DMS 273 (cell line): ENCODE results near the gene ADAMTSL1.
A peak's percentile ranks its signal among the peaks of the same experiment; 100 is the strongest.

Source experiments
- DNase-seq: peaks from one replicate; lab custom pipeline; 2025; ENCODE audit not compliant: unreplicated experiment; lab: John Stamatoyannopoulos, UW

The ADAMTSL1 gene

GRCh38 chr9:18796696-18797270 lies 322.8 kb downstream of the ADAMTSL1 start:
- DNase-seq, result no peak

- DNase-seq, result no peak
These were observed 324.2 kb downstream of the ADAMTSL1 start for GRCh38 chr9:18798106-18798505.

- DNase-seq, result no peak
These were observed 324.7 kb downstream of the ADAMTSL1 start for GRCh38 chr9:18798508-18799290.

GRCh38 chr9:18799428-18799827 lies 325.5 kb downstream of the ADAMTSL1 start:
- DNase-seq, result no peak

GRCh38 chr9:18800579-18800978 lies 326.6 kb downstream of the ADAMTSL1 start:
- DNase-seq, result no peak

GRCh38 chr9:18805386-18805785 lies 331.4 kb downstream of the ADAMTSL1 start:
- DNase-seq, result no peak

GRCh38 chr9:18806232-18807080 lies 332.5 kb downstream of the ADAMTSL1 start:
- DNase-seq, result no peak

GRCh38 chr9:18810581-18810980 lies 336.6 kb downstream of the ADAMTSL1 start:
- DNase-seq, result no peak

- no peak for DNase-seq
These were observed 337.2 kb downstream of the ADAMTSL1 start for GRCh38 chr9:18811171-18811570.

GRCh38 chr9:18819418-18819817 lies 345.5 kb downstream of the ADAMTSL1 start:
- no peak for DNase-seq

GRCh38 chr9:18820566-18821095 lies 346.7 kb downstream of the ADAMTSL1 start:
- no peak for DNase-seq

- peak; percentile 21 for DNase-seq
These were observed 347.8 kb downstream of the ADAMTSL1 start for GRCh38 chr9:18821788-18822187.

GRCh38 chr9:18822850-18823249 lies 348.9 kb downstream of the ADAMTSL1 start:
- DNase-seq, result no peak

GRCh38 chr9:18824095-18824666 lies 350.2 kb downstream of the ADAMTSL1 start:
- DNase-seq, result peak; percentile 33

- DNase-seq, result no peak
These were observed 351.8 kb downstream of the ADAMTSL1 start for GRCh38 chr9:18825656-18826170.

- DNase-seq, result peak; percentile 59
These were observed 352.3 kb downstream of the ADAMTSL1 start for GRCh38 chr9:18826248-18826647.

- DNase-seq, result no peak
These were observed 355.1 kb downstream of the ADAMTSL1 start for GRCh38 chr9:18829066-18829465.

GRCh38 chr9:18829873-18830272 lies 355.9 kb downstream of the ADAMTSL1 start:
- DNase-seq, result no peak

GRCh38 chr9:18834740-18835361 lies 360.9 kb downstream of the ADAMTSL1 start:
- DNase-seq, result no peak

- no peak for DNase-seq
These were observed 363.4 kb downstream of the ADAMTSL1 start for GRCh38 chr9:18837402-18837801.
